HEK293 (cell line): ENCODE measurements around the gene QSOX1.
A peak's percentile ranks its signal among the peaks of the same experiment; 100 is the strongest.
"Not testable (repeated sequence)": the region's sequence is repeated elsewhere in the genome, so short reads cannot be mapped to it uniquely, and the experiment has no call there.

Experiments
- CTCF ChIA-PET: fragments of 350-600 bp; formaldehyde crosslinking; extraction: SDS; loops from one replicate; lab custom pipeline; 2021; ENCODE audit warnings: antibody characterized with exemption; lab: Yijun Ruan, JAX
- POLR2A ChIA-PET: fragments of 300-600 bp; formaldehyde crosslinking; extraction: SDS; loops from one replicate; lab custom pipeline; 2020; ENCODE audit warnings: antibody characterized with exemption, inconsistent platforms; lab: Yijun Ruan, JAX
- H3K27ac ChIP-seq: fragments of 200-500 bp; sonication (Bioruptor generic); 2 replicates; pipeline ENCODE4 v1.5.1; 2014; ENCODE audit warnings: low read depth, low read length, control low read depth, inconsistent platforms; ENCODE audit errors: extremely low read depth
- H3K36me3 ChIP-seq, 2 experiments: fragments of 200-500 bp in 1 of 2; sonication (Bioruptor generic) in 1 of 2; 1 replicate in 1 of 2; 2 replicates in 1 of 2; pipeline ENCODE4 v1.5.1; 2014 to 2017; ENCODE audit warnings: inconsistent platforms in 2 of 2, low read length in 2 of 2; ENCODE audit not compliant: control insufficient read depth in 2 of 2, insufficient read depth in 1 of 2
- H3K4me1 ChIP-seq: fragments of 200-500 bp; sonication (Bioruptor generic); 2 replicates; pipeline ENCODE4 v1.5.1; 2014; ENCODE audit warnings: mild to moderate bottlenecking, low read length, inconsistent platforms; ENCODE audit not compliant: control insufficient read depth, insufficient read depth
- H3K4me3 ChIP-seq: 2 replicates; pipeline ENCODE4 v1.5.1; 2011; ENCODE audit warnings: low read depth, mild to moderate bottlenecking, control low read depth, low read length, moderate library complexity
- H3K9me3 ChIP-seq: fragments of 200-500 bp; sonication (Bioruptor generic); 2 replicates; pipeline ENCODE4 v1.5.1; 2014; ENCODE audit warnings: low read depth, low read length, inconsistent platforms; ENCODE audit not compliant: control insufficient read depth, insufficient read depth
- EGR2 ChIP-seq: fragments of 450-650 bp; formaldehyde crosslinking; IDR thresholded peaks from 2 replicates; pipeline ENCODE4 v1.5.1; 2016; ENCODE audit warnings: low read depth, missing biosample characterization, missing genetic modification characterization
- PRDM1 ChIP-seq: fragments of 450-650 bp; formaldehyde crosslinking; IDR thresholded peaks from 2 replicates; pipeline ENCODE4; 2016; ENCODE audit warnings: missing biosample characterization, missing genetic modification characterization
- SCRT1 ChIP-seq: fragments of 450-650 bp; formaldehyde crosslinking; IDR thresholded peaks from 2 replicates; pipeline ENCODE4 v1.5.1; 2016; ENCODE audit warnings: missing biosample characterization, missing genetic modification characterization, borderline replicate concordance
- SCRT2 ChIP-seq: fragments of 450-650 bp; formaldehyde crosslinking; IDR thresholded peaks from 2 replicates; pipeline ENCODE4 v1.5.1; 2016; ENCODE audit warnings: missing biosample characterization, missing genetic modification characterization
- SETDB1 ChIP-seq: IDR thresholded peaks from one replicate; pipeline ENCODE4 v1.6.1; 2017; ENCODE audit warnings: mild to moderate bottlenecking, low read length, moderate library complexity, mixed read lengths; ENCODE audit not compliant: insufficient read length
- TRIM28 ChIP-seq: IDR thresholded peaks from 2 replicates; pipeline ENCODE4 v1.6.1; 2011; ENCODE audit warnings: low read length, control low read depth, borderline replicate concordance
- ZBTB1 ChIP-seq: fragments of 450-650 bp; formaldehyde crosslinking; IDR thresholded peaks from 2 replicates; pipeline ENCODE4 v1.5.1; 2016; ENCODE audit warnings: missing biosample characterization, missing genetic modification characterization
- ZNF112 ChIP-seq: fragments of 450-650 bp; formaldehyde crosslinking; IDR thresholded peaks from 2 replicates; pipeline ENCODE4 v1.5.0; 2017; ENCODE audit warnings: missing biosample characterization, missing genetic modification characterization
- ZNF174 ChIP-seq: fragments of 450-650 bp; formaldehyde crosslinking; IDR thresholded peaks from 2 replicates; pipeline ENCODE4 v1.5.0; 2017; ENCODE audit warnings: missing biosample characterization, mild to moderate bottlenecking, missing genetic modification characterization
- ZNF211 ChIP-seq: fragments of 450-650 bp; formaldehyde crosslinking; IDR thresholded peaks from 2 replicates; pipeline ENCODE4 v1.5.1; 2016; ENCODE audit warnings: low read depth, missing biosample characterization, missing genetic modification characterization
- ZNF223 ChIP-seq: fragments of 450-650 bp; formaldehyde crosslinking; IDR thresholded peaks from 2 replicates; pipeline ENCODE4 v1.5.1; 2016; ENCODE audit warnings: missing biosample characterization, missing genetic modification characterization
- ZNF239 ChIP-seq: fragments of 450-650 bp; formaldehyde crosslinking; IDR thresholded peaks from 2 replicates; pipeline ENCODE4 v1.5.1; 2016; ENCODE audit warnings: missing biosample characterization, missing genetic modification characterization
- ZNF280D ChIP-seq: fragments of 450-650 bp; formaldehyde crosslinking; IDR thresholded peaks from 2 replicates; pipeline ENCODE4 v1.5.1; 2016; ENCODE audit warnings: missing biosample characterization, missing genetic modification characterization
- ZNF513 ChIP-seq: fragments of 450-650 bp; IDR thresholded peaks from 2 replicates; pipeline ENCODE4 v1.5.1; 2018; ENCODE audit warnings: missing biosample characterization, missing genetic modification characterization
- ZNF558 ChIP-seq: fragments of 450-650 bp; formaldehyde crosslinking; IDR thresholded peaks from 2 replicates; pipeline ENCODE4 v1.5.1; 2016; ENCODE audit warnings: missing biosample characterization, missing genetic modification characterization
- ZNF660 ChIP-seq: fragments of 450-650 bp; IDR thresholded peaks from 2 replicates; pipeline ENCODE4 v1.5.1; 2018; ENCODE audit warnings: missing biosample characterization, mild to moderate bottlenecking, missing genetic modification characterization
- ZNF747 ChIP-seq: fragments of 450-650 bp; formaldehyde crosslinking; IDR thresholded peaks from 2 replicates; pipeline ENCODE4 v1.5.1; 2016; ENCODE audit warnings: missing biosample characterization, missing genetic modification characterization
- ZNF768 ChIP-seq: fragments of 450-650 bp; formaldehyde crosslinking; IDR thresholded peaks from 2 replicates; pipeline ENCODE4 v1.5.1; 2018; ENCODE audit warnings: missing biosample characterization, mild to moderate bottlenecking, missing genetic modification characterization

Gene QSOX1

GRCh38 chr1:180133193-180133592 is 21.5 kb upstream of the QSOX1 start (continued):
- TF ChIP-seq ZNF280D (tag by site-specific recombination) (no peak), ZNF223 (tag by site-specific recombination) (no peak), ZNF768 (tag by site-specific recombination) (no peak)

- H3K9me3 ChIP-seq, H3K4me1 ChIP-seq, POLR2A ChIA-PET, H3K4me3 ChIP-seq, H3K27ac ChIP-seq, H3K36me3 ChIP-seq: not testable (repeated sequence)
- CTCF ChIA-PET: interaction anchor here (1.0 kb wide), 1 partner anchor 47 kb away, joined by 3 read pairs; no protein-coding TSS in a partner anchor
Measured at GRCh38 chr1:180133688-180134087, 21.0 kb upstream of the QSOX1 start.

- POLR2A ChIA-PET: no interaction called here
- Histone ChIP-seq H3K27ac (no peak overlapping the region), H3K4me3 (no peak overlapping the region), H3K9me3 (no peaks in the 10 kb centered on the region), H3K4me1 (no peaks in the 10 kb centered on the region), H3K36me3 (no peaks in the 10 kb centered on the region)
- no peak for TF ChIP-seq EGR2 (tag by site-specific recombination)
- no peak for TF ChIP-seq ZBTB1
- TF ChIP-seq ZNF660 (tag by site-specific recombination): no peak
- TF ChIP-seq ZNF239 (tag by site-specific recombination): no peak
- TF ChIP-seq ZNF112 (tag by site-specific recombination): peak; percentile 64; the same call in 1 of the 2 replicates
- CTCF ChIA-PET: interaction anchor here (0.7 kb wide), 2 partner anchors 43 to 99 kb away, joined by 4 read pairs; no protein-coding TSS in a partner anchor
Measured at GRCh38 chr1:180135535-180135934, 19.1 kb upstream of the QSOX1 start.

GRCh38 chr1:180136331-180136967 is 18.2 kb upstream of the QSOX1 start:
- Histone ChIP-seq H3K9me3 (no peaks in the 10 kb centered on the region), H3K4me1 (no peaks in the 10 kb centered on the region), H3K27ac (no peak overlapping the region), H3K4me3 (no peak overlapping the region), H3K36me3 (no peaks in the 10 kb centered on the region)
- ChIA-PET CTCF (interaction anchor here (0.7 kb wide), 1 partner anchor 323 kb away, joined by 3 read pairs; no protein-coding TSS in a partner anchor), POLR2A (no interaction called here)
- TF ChIP-seq ZNF513 (no peak), ZNF211 (tag by site-specific recombination) (no peak), ZNF174 (tag by site-specific recombination) (no peak)

- Histone ChIP-seq H3K4me1 (no peaks in the 10 kb centered on the region), H3K27ac (no peak overlapping the region), H3K9me3 (no peaks in the 10 kb centered on the region), H3K36me3 (no peaks in the 10 kb centered on the region), H3K4me3 (no peak overlapping the region)
- ChIA-PET CTCF (interaction anchor here (0.6 kb wide), 1 partner anchor 42 kb away, joined by 3 read pairs; no protein-coding TSS in a partner anchor), POLR2A (interaction anchor here (0.6 kb wide), 1 partner anchor 10 kb away, joined by 3 read pairs; no protein-coding TSS in a partner anchor)
- TF ChIP-seq TRIM28 (peak; percentile 91), ZNF747 (tag by site-specific recombination) (no peak), SCRT2 (tag by site-specific recombination) (peak; percentile 83), ZNF558 (tag by site-specific recombination) (peak; percentile 77; the same call in 1 of the 2 replicates), SCRT1 (peak; percentile 97), SETDB1 (peak; percentile 83), PRDM1 (no peak)
Measured at GRCh38 chr1:180136968-180137356, 17.7 kb upstream of the QSOX1 start.
